Large intestine (tissue), 3 donors: ENCODE measurements around the gene ZC3H18. TPM values are rescaled to one million over a fixed set of nuclear protein-coding genes. Genes with fewer than 3 reads are reported as not detected.

Experiments used
- DNase-seq, 2 donors: peaks; one replicate each; pipeline versions ENCODE4 v3.0.0 to v3.0.0-alpha.2; 2013
- H3K27ac ChIP-seq: one replicate; pipeline ENCODE4 v1.5.1; 2013; ENCODE audit warnings: low read length
- H3K27me3 ChIP-seq: 2 replicates; pipeline ENCODE4 v1.6.1; 2013; ENCODE audit warnings: low read length; ENCODE audit not compliant: control insufficient read depth, insufficient read depth
- H3K36me3 ChIP-seq: 2 replicates; pipeline ENCODE4 v1.6.1; 2013; ENCODE audit warnings: low read length; ENCODE audit not compliant: control insufficient read depth, insufficient read depth
- H3K4me1 ChIP-seq: one replicate; pipeline ENCODE4 v1.6.1; 2013; ENCODE audit warnings: low read length; ENCODE audit not compliant: control insufficient read depth, insufficient read depth
- H3K4me3 ChIP-seq: one replicate; pipeline ENCODE4 v1.5.1; 2013; ENCODE audit warnings: low read length
- H3K9me3 ChIP-seq: one replicate; pipeline ENCODE4 v1.6.1; 2013; ENCODE audit warnings: mild to moderate bottlenecking, low read depth, low read length, moderate library complexity; ENCODE audit not compliant: control insufficient read depth
- WGBS: methylation state at CpG from one replicate; pipeline ENCODE4 v1.1.5; 2013; ENCODE audit warnings: low lambda C conversion rate; ENCODE audit not compliant: insufficient coverage; 5-methylcytosine and 5-hydroxymethylcytosine counted together
- polyA plus RNA-seq: library from polyadenylated mRNA; unstranded; fragments of 120-200 nt; gene quantifications from one replicate; pipeline ENCODE4 v1.2.1, GENCODE V29; 2013

ZC3H18 gene
- polyA plus RNA-seq, 1 donor = 34.3 TPM

DNA sequence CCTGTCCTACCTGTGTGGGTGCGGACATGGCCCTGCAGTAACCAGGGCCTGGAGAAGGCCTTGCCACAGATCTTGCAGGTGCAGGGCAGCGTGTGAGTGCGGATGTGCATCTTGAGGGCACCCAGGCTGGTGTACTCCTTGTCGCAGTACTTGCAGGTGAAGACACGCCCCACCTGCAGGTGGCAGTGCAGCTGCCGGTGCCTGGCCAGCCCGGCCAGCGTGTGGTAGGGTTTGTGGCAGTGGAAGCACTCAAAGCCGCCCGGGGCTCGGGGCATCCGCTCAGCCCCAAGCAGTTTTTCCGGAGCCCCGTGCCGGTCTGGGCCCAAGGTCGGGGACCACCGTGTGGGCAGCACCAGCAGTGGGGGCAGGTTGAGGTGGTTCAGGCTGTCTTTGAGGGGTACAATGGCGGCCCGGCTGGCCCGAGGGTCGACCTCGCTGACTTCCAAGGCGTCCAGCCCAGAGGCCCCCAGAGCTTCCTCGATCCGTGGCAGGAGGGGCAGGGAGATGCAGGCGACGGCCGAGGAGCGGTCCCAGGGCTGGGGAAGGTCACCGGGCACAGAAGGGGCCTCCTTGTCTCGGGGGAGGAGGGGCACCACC, 111.0 kb downstream of the ZC3H18 start:
- DNase-seq = no peak
- H3K4me1 ChIP-seq = peaks cover 7% of the 10 kb centered on the region
- H3K36me3 ChIP-seq = no peaks in the 10 kb centered on the region
- peaks cover 56% of the 10 kb centered on the region for H3K27me3 ChIP-seq
- H3K4me3 ChIP-seq = no peak overlapping the region
- WGBS = no CpG with 5 or more reads among the region's 31 CpGs
- no peaks in the 10 kb centered on the region for H3K9me3 ChIP-seq
- no peak overlapping the region for H3K27ac ChIP-seq

Other genes starting within 250 kb of the ZC3H18 start
- 1.0 TPM for gene ZNF469, start 187.4 kb upstream of the ZC3H18 start, polyA plus RNA-seq
- gene ZFPM1, start 117.1 kb upstream of the ZC3H18 start, polyA plus RNA-seq = 27.2 TPM
- gene IL17C, start 68.2 kb downstream of the ZC3H18 start, polyA plus RNA-seq = not detected
- gene CYBA, start 80.7 kb downstream of the ZC3H18 start, polyA plus RNA-seq = 195 TPM
- gene MVD, start 92.7 kb downstream of the ZC3H18 start, polyA plus RNA-seq = 41.0 TPM
- 1.1 TPM for gene SNAI3, start 116.1 kb downstream of the ZC3H18 start, polyA plus RNA-seq
- gene RNF166, start 136.0 kb downstream of the ZC3H18 start, polyA plus RNA-seq = 13.3 TPM
- 11.0 TPM for gene CTU2, start 136.1 kb downstream of the ZC3H18 start, polyA plus RNA-seq
- 92.9 TPM for gene PIEZO1, start 214.8 kb downstream of the ZC3H18 start, polyA plus RNA-seq
- gene CDT1, start 233.4 kb downstream of the ZC3H18 start, polyA plus RNA-seq = 14.0 TPM
- 117 TPM for gene APRT, start 241.5 kb downstream of the ZC3H18 start, polyA plus RNA-seq